ENCODE measurements around the gene WT1. TPM values are rescaled to one million over a fixed set of nuclear protein-coding genes. Genes with fewer than 3 reads are reported as not detected.

WT1 gene
- total RNA-seq, 1 donor from 2014 or later: 122 TPM

DNA sequence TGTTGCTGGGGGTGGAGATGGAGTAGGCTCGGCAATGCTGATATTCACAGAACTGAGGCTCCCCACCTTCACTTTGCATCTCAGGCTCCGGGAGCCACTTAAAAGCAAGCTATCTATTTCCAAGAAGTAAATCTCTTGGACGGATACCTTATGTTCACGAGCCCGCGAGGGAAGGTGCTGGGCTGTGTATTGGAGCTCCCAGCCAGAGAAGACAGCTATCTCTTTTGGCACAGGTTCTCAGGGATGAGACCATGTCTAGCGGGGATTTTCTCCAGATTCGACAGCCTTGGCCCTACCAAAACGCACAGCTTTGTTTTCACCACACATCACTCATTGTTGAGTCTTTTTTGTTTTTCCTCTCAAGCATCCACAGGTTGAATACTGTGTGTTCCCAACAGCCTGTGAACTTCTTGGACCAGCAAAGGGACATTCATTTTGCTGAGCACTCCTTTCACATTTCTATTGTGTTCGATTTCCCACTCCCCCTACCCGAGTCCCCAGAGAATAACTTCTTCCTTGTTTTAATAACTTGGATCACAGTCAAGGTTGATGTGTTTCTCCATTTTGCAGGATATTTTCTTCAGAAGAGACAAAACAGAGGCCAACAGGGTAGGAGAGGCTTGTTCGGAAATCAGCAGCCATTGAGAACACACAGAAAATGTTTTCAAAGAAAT lies 23.3 kb downstream of the WT1 start:
- DNase-seq (ENCODE audit: low spot score in 2 of 2, unreplicated experiment in 2 of 2): no peak
- Mint-ChIP-seq H3K4me1 (peaks cover 19% of the 10 kb centered on the region), H3K4me3 (no peak overlapping the region), H3K27ac (peak overlapping the region; percentile 81), H3K9me3 (no peaks in the 10 kb centered on the region), H3K27me3 (ENCODE audit: low read depth) (peaks cover 8% of the 10 kb centered on the region), H3K36me3 (peaks cover 59% of the 10 kb centered on the region)
- TF ChIP-seq, protein P1, sequence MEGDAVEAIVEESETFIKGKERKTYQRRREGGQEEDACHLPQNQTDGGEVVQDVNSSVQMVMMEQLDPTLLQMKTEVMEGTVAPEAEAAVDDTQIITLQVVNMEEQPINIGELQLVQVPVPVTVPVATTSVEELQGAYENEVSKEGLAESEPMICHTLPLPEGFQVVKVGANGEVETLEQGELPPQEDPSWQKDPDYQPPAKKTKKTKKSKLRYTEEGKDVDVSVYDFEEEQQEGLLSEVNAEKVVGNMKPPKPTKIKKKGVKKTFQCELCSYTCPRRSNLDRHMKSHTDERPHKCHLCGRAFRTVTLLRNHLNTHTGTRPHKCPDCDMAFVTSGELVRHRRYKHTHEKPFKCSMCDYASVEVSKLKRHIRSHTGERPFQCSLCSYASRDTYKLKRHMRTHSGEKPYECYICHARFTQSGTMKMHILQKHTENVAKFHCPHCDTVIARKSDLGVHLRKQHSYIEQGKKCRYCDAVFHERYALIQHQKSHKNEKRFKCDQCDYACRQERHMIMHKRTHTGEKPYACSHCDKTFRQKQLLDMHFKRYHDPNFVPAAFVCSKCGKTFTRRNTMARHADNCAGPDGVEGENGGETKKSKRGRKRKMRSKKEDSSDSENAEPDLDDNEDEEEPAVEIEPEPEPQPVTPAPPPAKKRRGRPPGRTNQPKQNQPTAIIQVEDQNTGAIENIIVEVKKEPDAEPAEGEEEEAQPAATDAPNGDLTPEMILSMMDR (IDR thresholded peaks at IDR 0.05; ENCODE audit: unreplicated experiment): no peak

DNA sequence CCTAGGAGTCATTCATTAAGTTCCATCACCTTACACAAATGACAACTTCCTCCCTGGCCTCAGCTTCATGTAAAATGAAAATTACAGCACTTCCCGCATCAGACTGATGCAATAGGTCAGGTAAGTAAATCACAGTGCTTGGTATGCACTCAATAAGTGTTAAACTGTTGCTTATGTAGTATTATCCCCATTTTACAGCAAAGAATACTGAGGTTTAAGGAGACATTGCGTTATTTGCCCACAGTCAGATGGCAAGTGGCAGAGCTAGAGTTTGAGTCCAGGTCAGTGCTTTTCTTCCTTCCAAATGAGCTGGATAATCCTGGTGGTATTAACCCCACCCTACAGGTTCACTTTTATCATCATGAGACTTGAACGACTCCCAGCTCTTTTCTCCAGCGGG lies 29.7 kb downstream of the WT1 start:
- Mint-ChIP-seq H3K4me3 (no peak overlapping the region), H3K27me3 (ENCODE audit: low read depth) (no peaks in the 10 kb centered on the region), H3K4me1 (peaks cover 10% of the 10 kb centered on the region), H3K27ac (no peak overlapping the region), H3K9me3 (peaks cover 4% of the 10 kb centered on the region), H3K36me3 (peaks cover 29% of the 10 kb centered on the region)
- DNase-seq (ENCODE audit: low spot score in 2 of 2, unreplicated experiment in 2 of 2): no peak
- TF ChIP-seq, protein P1 (IDR thresholded peaks at IDR 0.05; ENCODE audit: unreplicated experiment): no peak

DNA sequence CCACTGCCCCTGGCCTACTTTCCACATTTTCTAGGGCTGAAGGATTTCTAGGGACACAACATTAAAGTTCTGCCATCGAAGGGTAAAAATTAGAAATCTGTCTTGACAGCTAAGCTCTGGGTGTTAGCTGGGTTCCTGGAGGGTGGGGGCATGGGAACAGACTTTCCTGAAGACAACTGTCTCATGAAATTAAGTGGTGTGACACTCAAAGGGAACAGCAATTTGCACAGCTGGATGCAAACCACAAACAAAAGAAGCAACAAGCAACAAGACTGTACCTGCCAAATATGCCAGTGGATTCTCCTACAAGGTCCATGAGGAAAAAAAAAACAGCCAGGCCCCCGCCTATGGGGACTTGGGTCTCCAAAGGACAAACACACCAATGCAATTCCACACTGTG lies 32.5 kb downstream of the WT1 start:
- Mint-ChIP-seq H3K27me3 (ENCODE audit: low read depth) (no peaks in the 10 kb centered on the region), H3K4me1 (peaks cover 22% of the 10 kb centered on the region), H3K4me3 (no peak overlapping the region), H3K36me3 (peaks cover 40% of the 10 kb centered on the region), H3K27ac (peak overlapping the region; percentile 30), H3K9me3 (peaks cover 4% of the 10 kb centered on the region)
- TF ChIP-seq, protein P1 (IDR thresholded peaks at IDR 0.05; ENCODE audit: unreplicated experiment): no peak
- DNase-seq (ENCODE audit: low spot score in 2 of 2, unreplicated experiment in 2 of 2): no peak

DNA sequence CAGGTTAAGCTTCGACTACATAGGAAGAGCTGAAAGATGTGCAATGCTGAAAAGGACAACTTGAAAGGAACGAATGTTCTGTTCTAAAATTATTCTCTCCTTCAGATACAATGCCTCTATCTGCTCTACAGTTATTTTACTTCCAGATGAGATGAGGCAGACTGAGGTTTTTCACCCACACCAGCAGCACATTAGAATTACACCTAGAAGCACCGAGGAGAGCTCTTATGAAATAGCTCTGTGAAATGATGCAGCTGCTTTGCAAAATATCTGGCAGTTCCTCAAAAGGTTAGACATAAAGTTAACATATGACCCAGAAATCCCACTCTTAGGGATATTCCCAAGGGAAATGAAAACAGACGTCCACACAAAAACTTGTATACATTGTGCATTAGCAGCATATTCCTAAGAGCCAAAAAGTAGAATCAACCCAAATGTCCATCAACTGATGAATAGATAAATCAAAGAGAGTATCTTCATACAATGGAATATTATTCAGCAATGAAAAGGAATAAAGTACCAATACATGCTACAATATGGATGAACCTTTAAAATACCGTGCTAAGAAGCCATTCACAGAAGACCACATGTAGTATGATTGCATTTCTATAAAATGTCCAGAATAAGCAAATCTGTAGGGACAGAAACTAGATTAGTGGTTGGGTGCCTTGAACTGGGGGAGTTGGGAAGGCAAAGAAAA lies 34.5 kb downstream of the WT1 start:
- TF ChIP-seq, protein P1 (IDR thresholded peaks at IDR 0.05; ENCODE audit: unreplicated experiment): no peak
- Mint-ChIP-seq H3K36me3 (peaks cover 49% of the 10 kb centered on the region), H3K4me1 (peaks cover 15% of the 10 kb centered on the region), H3K4me3 (no peak overlapping the region), H3K27me3 (ENCODE audit: low read depth) (peaks cover under 1% of the 10 kb centered on the region), H3K27ac (peak overlapping the region; percentile 81), H3K9me3 (peaks cover 4% of the 10 kb centered on the region)
- no peak for DNase-seq (ENCODE audit: low spot score in 2 of 2, unreplicated experiment in 2 of 2)

DNA sequence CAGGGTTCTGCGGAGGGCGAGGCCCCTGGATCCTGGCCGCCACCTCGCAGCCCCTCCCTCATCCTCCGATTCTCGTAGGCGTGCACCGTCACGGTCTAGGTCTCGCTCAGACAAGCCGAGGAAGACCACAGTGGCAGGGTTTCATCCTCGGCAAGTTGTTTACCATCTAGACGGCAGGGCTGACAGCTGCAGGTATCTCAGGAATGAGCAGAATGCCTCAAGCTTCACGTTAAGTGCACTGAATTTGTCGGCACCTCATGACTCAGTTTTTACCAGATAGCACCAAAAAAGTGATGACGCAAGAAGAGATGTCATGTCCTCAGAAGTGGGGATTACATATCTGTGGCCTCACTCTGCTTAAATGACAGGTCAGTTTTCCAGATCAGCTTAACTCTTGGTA lies 35.1 kb downstream of the WT1 start:
- DNase-seq (ENCODE audit: low spot score in 2 of 2, unreplicated experiment in 2 of 2): no peak
- Mint-ChIP-seq H3K27me3 (ENCODE audit: low read depth) (peaks cover 3% of the 10 kb centered on the region), H3K4me3 (peak overlapping the region; percentile 12), H3K4me1 (peaks cover 15% of the 10 kb centered on the region), H3K9me3 (peaks cover 4% of the 10 kb centered on the region), H3K36me3 (peaks cover 52% of the 10 kb centered on the region), H3K27ac (peak overlapping the region; percentile 81)
- TF ChIP-seq, protein P1 (IDR thresholded peaks at IDR 0.05; ENCODE audit: unreplicated experiment): no peak

All from mesothelial cell of epicardium (in vitro differentiated cells).